Gastrocnemius medialis (tissue), 4 donors: ENCODE data around the gene CMTM6.

Source experiments
- POLR2A ChIP-seq, 2 donors: fragments of 450-650 bp; IDR thresholded peaks; one replicate each; pipeline ENCODE4 v1.6.1; 2017; ENCODE audit warnings: antibody characterized with exemption in 2 of 2, mild to moderate bottlenecking in 2 of 2, moderate library complexity in 2 of 2
- TF ChIP-seq, protein P1 (sequence below), 5 experiments: fragments of 450-650 bp in 3 of 5; fragments of 200-600 bp in 2 of 5; sonication (generic) in 2 of 5; IDR thresholded peaks in 4 of 5; conservative IDR thresholded peaks in 1 of 5; 1 replicate in 4 of 5; 2 replicates in 1 of 5; pipeline ENCODE4 v1.5.1; 2016 to 2019; ENCODE audit warnings: antibody characterized with exemption in 5 of 5, mild to moderate bottlenecking in 3 of 5, moderate library complexity in 3 of 5

DNA sequence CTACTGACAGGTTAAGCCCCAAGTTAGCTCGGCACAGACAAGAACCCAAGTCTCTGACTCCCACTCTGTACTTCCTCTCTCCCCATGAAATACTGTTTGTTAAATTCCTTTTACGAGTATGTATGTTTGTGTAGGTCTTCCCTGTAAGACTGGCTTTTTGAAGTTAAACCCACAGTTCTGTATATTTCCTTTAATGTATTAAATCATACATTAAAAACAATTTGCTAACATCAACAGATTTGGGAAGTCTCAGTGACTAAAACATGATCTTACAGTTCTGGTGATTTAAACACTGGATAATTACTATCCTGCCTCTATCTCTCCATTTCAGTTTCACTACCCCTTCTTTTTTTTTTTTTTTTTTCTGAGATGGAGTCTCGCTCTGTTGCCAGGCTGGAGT lies 4.4 kb downstream of the CMTM6 start:
- TF ChIP-seq, protein P1, sequence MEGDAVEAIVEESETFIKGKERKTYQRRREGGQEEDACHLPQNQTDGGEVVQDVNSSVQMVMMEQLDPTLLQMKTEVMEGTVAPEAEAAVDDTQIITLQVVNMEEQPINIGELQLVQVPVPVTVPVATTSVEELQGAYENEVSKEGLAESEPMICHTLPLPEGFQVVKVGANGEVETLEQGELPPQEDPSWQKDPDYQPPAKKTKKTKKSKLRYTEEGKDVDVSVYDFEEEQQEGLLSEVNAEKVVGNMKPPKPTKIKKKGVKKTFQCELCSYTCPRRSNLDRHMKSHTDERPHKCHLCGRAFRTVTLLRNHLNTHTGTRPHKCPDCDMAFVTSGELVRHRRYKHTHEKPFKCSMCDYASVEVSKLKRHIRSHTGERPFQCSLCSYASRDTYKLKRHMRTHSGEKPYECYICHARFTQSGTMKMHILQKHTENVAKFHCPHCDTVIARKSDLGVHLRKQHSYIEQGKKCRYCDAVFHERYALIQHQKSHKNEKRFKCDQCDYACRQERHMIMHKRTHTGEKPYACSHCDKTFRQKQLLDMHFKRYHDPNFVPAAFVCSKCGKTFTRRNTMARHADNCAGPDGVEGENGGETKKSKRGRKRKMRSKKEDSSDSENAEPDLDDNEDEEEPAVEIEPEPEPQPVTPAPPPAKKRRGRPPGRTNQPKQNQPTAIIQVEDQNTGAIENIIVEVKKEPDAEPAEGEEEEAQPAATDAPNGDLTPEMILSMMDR (IDR thresholded peaks at IDR 0.05 in 4 of 5, conservative IDR thresholded peaks at IDR 0.05 in 1 of 5), result no peak
- TF ChIP-seq POLR2A (IDR thresholded peaks at IDR 0.05), result no peak
